ENCODE measurements around the gene FUT4. TPM values are rescaled to one million over a fixed set of nuclear protein-coding genes. Genes with fewer than 3 reads are reported as not detected.
A peak's percentile ranks its signal among the peaks of the same experiment; 100 is the strongest.

Gene FUT4
- total and polyA plus RNA-seq, 2 experiments from 2014 or later, result 5.9 to 13.9 TPM

DNA sequence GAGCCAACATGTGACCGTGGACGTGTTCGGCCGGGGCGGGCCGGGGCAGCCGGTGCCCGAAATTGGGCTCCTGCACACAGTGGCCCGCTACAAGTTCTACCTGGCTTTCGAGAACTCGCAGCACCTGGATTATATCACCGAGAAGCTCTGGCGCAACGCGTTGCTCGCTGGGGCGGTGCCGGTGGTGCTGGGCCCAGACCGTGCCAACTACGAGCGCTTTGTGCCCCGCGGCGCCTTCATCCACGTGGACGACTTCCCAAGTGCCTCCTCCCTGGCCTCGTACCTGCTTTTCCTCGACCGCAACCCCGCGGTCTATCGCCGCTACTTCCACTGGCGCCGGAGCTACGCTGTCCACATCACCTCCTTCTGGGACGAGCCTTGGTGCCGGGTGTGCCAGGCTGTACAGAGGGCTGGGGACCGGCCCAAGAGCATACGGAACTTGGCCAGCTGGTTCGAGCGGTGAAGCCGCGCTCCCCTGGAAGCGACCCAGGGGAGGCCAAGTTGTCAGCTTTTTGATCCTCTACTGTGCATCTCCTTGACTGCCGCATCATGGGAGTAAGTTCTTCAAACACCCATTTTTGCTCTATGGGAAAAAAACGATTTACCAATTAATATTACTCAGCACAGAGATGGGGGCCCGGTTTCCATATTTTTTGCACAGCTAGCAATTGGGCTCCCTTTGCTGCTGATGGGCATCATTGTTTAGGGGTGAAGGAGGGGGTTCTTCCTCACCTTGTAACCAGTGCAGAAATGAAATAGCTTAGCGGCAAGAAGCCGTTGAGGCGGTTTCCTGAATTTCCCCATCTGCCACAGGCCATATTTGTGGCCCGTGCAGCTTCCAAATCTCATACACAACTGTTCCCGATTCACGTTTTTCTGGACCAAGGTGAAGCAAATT lies 1.8 kb downstream of the FUT4 start:
- Histone ChIP-seq H3K27me3 (no peaks in the 10 kb centered on the region), H3K9me2 (replicated peaks; ENCODE audit: insufficient read depth) (no peaks in the 10 kb centered on the region), H4K20me1 (ENCODE audit: insufficient read depth, poor library complexity, severe bottlenecking) (no peaks in the 10 kb centered on the region), H3K4me3 (peak overlapping the region; percentile 31), H3K4me1 (ENCODE audit: insufficient read depth) (peaks cover 30% of the 10 kb centered on the region), H3K79me2 (peaks cover 56% of the 10 kb centered on the region), H2AFZ (peak overlapping the region; percentile 43), H3K9me3 (ENCODE audit: low read depth) (no peaks in the 10 kb centered on the region), H3K4me2 (peak overlapping the region; percentile 74), H3K36me3 (replicated peaks; ENCODE audit: insufficient read depth, low read depth) (no peaks in the 10 kb centered on the region), H3K27ac (peak overlapping the region; percentile 97)
- TF ChIP-seq CTCF (IDR thresholded peaks at IDR 0.05; ENCODE audit: poor library complexity) (no peak), EZH2 (IDR thresholded peaks at IDR 0.05; ENCODE audit: borderline replicate concordance) (no peak), EZH2phosphoT487 (IDR thresholded peaks at IDR 0.05; ENCODE audit: low read depth, severe bottlenecking, unreplicated experiment) (no peak)
- DNase-seq (ENCODE audit: low spot score), result peak; percentile 25
- WGBS (ENCODE audit: low lambda C conversion rate, missing lambda C conversion rate), result 44% methylated on average over 53 of the region's 54 CpGs

DNA sequence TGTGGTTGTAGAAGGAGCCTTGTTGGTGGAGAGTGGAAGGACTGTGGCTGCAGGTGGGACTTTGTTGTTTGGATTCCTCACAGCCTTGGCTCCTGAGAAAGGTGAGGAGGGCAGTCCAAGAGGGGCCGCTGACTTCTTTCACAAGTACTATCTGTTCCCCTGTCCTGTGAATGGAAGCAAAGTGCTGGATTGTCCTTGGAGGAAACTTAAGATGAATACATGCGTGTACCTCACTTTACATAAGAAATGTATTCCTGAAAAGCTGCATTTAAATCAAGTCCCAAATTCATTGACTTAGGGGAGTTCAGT lies 2.4 kb downstream of the FUT4 start:
- H3K79me2 ChIP-seq, result peaks cover 59% of the 10 kb centered on the region
- H3K4me1 ChIP-seq (ENCODE audit: insufficient read depth), result peaks cover 30% of the 10 kb centered on the region
- no peaks in the 10 kb centered on the region for H3K27me3 ChIP-seq
- TF ChIP-seq EZH2phosphoT487 (IDR thresholded peaks at IDR 0.05; ENCODE audit: low read depth, severe bottlenecking, unreplicated experiment) (no peak), EZH2 (IDR thresholded peaks at IDR 0.05; ENCODE audit: borderline replicate concordance) (no peak)
- no peaks in the 10 kb centered on the region for H3K36me3 ChIP-seq (replicated peaks; ENCODE audit: insufficient read depth, low read depth)
- peak overlapping the region; percentile 97 for H3K27ac ChIP-seq
- H3K9me2 ChIP-seq (replicated peaks; ENCODE audit: insufficient read depth), result no peaks in the 10 kb centered on the region
- H3K4me3 ChIP-seq, result peak overlapping the region; percentile 31
- peak overlapping the region; percentile 74 for H3K4me2 ChIP-seq
- H3K9me3 ChIP-seq (ENCODE audit: low read depth), result no peaks in the 10 kb centered on the region
- no peak overlapping the region for H2AFZ ChIP-seq
- no peaks in the 10 kb centered on the region for H4K20me1 ChIP-seq (ENCODE audit: insufficient read depth, poor library complexity, severe bottlenecking)
- 78% methylated on average over 2 of the region's 2 CpGs for WGBS (ENCODE audit: low lambda C conversion rate, missing lambda C conversion rate)
- peak; percentile 12 for DNase-seq (ENCODE audit: low spot score)

DNA sequence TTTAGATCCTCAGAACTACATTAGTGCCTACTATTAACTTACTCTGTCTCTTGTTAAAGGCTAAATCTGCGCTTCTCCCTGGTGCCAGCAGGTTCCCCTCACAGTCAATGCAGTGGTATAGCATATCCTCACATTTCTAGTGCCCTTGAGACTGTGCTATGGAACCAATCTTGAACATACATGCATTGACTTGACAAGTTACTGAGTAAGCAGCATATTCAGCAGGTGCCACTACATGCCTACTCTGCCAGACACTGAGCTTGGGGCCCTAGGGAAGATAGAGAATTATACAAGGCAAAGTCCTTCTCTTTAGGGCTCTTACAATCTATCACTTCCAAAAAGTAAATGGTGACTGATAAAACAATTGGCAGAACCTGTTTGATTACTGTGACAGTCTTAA lies 3.2 kb downstream of the FUT4 start:
- Histone ChIP-seq H3K27me3 (no peaks in the 10 kb centered on the region), H3K4me3 (peak overlapping the region; percentile 31), H4K20me1 (ENCODE audit: insufficient read depth, poor library complexity, severe bottlenecking) (no peaks in the 10 kb centered on the region), H3K4me2 (peak overlapping the region; percentile 74), H3K9me2 (replicated peaks; ENCODE audit: insufficient read depth) (no peaks in the 10 kb centered on the region), H2AFZ (no peak overlapping the region), H3K27ac (peak overlapping the region; percentile 30), H3K36me3 (replicated peaks; ENCODE audit: insufficient read depth, low read depth) (no peaks in the 10 kb centered on the region), H3K79me2 (peaks cover 65% of the 10 kb centered on the region), H3K9me3 (ENCODE audit: low read depth) (no peaks in the 10 kb centered on the region), H3K4me1 (ENCODE audit: insufficient read depth) (peaks cover 30% of the 10 kb centered on the region)
- 85% methylated on average over 1 of the region's 1 CpG for WGBS (ENCODE audit: low lambda C conversion rate, missing lambda C conversion rate)
- DNase-seq (ENCODE audit: low spot score), result peak; percentile 40
- peak; percentile 4 for TF ChIP-seq CTCF (IDR thresholded peaks at IDR 0.05; ENCODE audit: poor library complexity)
- TF ChIP-seq EZH2 (IDR thresholded peaks at IDR 0.05; ENCODE audit: borderline replicate concordance), result no peak
- no peak for TF ChIP-seq EZH2phosphoT487 (IDR thresholded peaks at IDR 0.05; ENCODE audit: low read depth, severe bottlenecking, unreplicated experiment)

DNA sequence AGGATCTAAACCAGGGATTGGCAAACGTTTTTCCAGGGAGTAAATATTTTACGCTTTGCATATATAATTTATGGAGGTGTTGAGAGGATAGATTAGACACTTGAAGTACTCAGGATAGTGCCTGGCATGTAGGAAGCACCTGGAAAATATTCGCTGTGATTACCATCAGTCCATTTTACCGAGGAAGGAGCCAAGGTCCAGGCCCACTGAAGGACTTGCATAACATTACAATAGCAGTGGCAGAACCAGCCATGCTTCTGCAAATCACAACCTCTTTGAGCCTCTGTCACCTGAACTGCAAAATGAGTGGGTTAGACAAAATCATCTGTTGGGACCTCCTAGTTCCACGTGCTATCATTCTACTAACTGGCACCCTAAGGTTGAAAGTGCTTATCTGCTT lies 5.4 kb downstream of the FUT4 start:
- Histone ChIP-seq H4K20me1 (ENCODE audit: insufficient read depth, poor library complexity, severe bottlenecking) (no peaks in the 10 kb centered on the region), H3K4me2 (peak overlapping the region; percentile 74), H2AFZ (no peak overlapping the region), H3K36me3 (replicated peaks; ENCODE audit: insufficient read depth, low read depth) (no peaks in the 10 kb centered on the region), H3K4me3 (peak overlapping the region; percentile 11), H3K9me2 (replicated peaks; ENCODE audit: insufficient read depth) (no peaks in the 10 kb centered on the region), H3K9me3 (ENCODE audit: low read depth) (no peaks in the 10 kb centered on the region), H3K27ac (no peak overlapping the region), H3K27me3 (no peaks in the 10 kb centered on the region), H3K79me2 (peaks cover 70% of the 10 kb centered on the region), H3K4me1 (ENCODE audit: insufficient read depth) (peaks cover 22% of the 10 kb centered on the region)
- no peak for DNase-seq (ENCODE audit: low spot score)
- TF ChIP-seq CTCF (IDR thresholded peaks at IDR 0.05; ENCODE audit: poor library complexity) (no peak), EZH2 (IDR thresholded peaks at IDR 0.05; ENCODE audit: borderline replicate concordance) (no peak), EZH2phosphoT487 (IDR thresholded peaks at IDR 0.05; ENCODE audit: low read depth, severe bottlenecking, unreplicated experiment) (no peak)
- WGBS (ENCODE audit: low lambda C conversion rate, missing lambda C conversion rate), result 66% methylated on average over 5 of the region's 5 CpGs
